Subcutaneous abdominal adipose tissue (tissue), 5 donors: ENCODE measurements around the gene EPHA1.

ENCODE experiments used
- H3K27ac ChIP-seq: one replicate; pipeline ENCODE4 v1.7.0; 2013; ENCODE audit warnings: low read depth, mild to moderate bottlenecking, inconsistent platforms, low read length, moderate library complexity
- H3K27me3 ChIP-seq, 5 donors: one replicate each; pipeline ENCODE4 v1.7.0; 2013; ENCODE audit warnings: low read length in 5 of 5, inconsistent platforms in 1 of 5; ENCODE audit not compliant: control insufficient read depth in 5 of 5, insufficient read depth in 4 of 5
- H3K36me3 ChIP-seq, 5 donors: one replicate each; pipeline ENCODE4 v1.7.0; 2013; ENCODE audit warnings: low read length in 5 of 5; ENCODE audit not compliant: control insufficient read depth in 5 of 5, insufficient read depth in 5 of 5
- H3K4me1 ChIP-seq, 5 donors: one replicate each; pipeline ENCODE4 v1.7.0; 2013; ENCODE audit warnings: low read length in 5 of 5, mild to moderate bottlenecking in 3 of 5, moderate library complexity in 1 of 5; ENCODE audit not compliant: control insufficient read depth in 5 of 5, insufficient read depth in 5 of 5
- H3K4me3 ChIP-seq, 5 donors: one replicate each; pipeline ENCODE4 v1.7.0; 2013; ENCODE audit warnings: low read length in 5 of 5, low read depth in 1 of 5
- H3K9ac ChIP-seq, 5 donors: one replicate each; pipeline ENCODE4 v1.7.0; 2013; ENCODE audit warnings: low read length in 5 of 5, mild to moderate bottlenecking in 4 of 5, moderate library complexity in 3 of 5
- H3K9me3 ChIP-seq, 5 donors: one replicate each; pipeline ENCODE4 v1.7.0; 2013; ENCODE audit warnings: low read length in 5 of 5; ENCODE audit not compliant: control insufficient read depth in 5 of 5
- donor health status: healthy.
- donor health status: healthy.
- donor health status: healthy.
- donor health status: healthy.
- donor health status: healthy.

The EPHA1 gene

DNA sequence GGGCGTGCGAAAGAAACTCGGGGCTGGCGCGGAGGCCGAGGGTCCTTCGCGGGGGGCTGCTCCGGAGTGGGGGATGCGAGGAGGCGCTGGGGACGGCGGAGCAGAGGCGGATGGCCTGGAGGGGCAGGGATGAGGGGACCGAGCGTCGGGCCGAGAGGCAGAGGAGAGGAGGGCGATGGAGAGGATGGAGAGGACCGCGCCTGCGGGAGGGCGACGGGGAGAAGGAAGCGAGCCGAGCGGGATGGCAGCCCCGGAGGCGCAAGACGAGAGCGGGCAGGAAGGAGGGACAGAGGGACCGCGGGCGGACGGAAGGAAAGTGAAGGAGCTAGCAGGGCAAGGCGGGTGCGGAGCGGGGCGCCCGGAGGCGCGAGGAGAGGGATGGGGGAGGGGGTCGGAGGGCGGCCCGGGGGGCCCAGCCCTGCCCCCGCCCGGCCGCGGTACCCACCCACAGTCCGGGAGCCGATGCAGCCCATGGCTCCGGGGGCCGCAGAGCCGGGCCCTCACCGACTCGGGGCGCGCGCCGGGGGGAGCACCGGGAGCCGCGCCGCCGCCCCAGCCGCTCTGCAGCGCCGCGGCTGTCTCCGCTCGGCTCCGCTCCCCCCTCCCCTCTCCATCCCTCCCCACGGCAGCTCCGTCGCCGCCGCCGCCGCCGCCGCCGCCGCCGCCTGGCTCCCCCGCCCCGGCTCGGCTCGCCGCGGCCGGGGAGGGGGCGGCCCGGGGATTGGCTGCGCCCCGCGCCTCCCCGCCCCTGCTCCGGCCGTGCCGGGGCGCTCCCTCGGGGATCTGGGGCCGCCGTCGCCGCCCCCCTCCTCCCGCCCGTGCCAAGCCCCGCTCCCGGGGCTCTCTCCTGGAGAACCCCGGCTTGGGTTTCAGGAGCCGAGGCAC lies 46.3 kb downstream of the EPHA1 start, which contains the start of gene FAM131B:
FAM131B (minus strand) TSS at position 583 of the 885 bp plus-strand sequence; CDS start at position 473, 110 bp downstream.
- Histone ChIP-seq H3K27me3 (peaks cover 13 to 37% (median 19%) of the 10 kb centered on the region in 5 donors), H3K4me3 (peak within 1 kb of the TSS in 4 of 5 donors; percentile 59 to 71 (median 62)), H3K36me3 (no peaks in the 10 kb centered on the region), H3K27ac (no peak within 1 kb of the TSS), H3K9me3 (no peaks in the 10 kb centered on the region), H3K4me1 (peaks cover 0 to 12% (median 9%) of the 10 kb centered on the region in 5 donors), H3K9ac (peak within 1 kb of the TSS in 1 of 5 donors; percentile 27)

DNA sequence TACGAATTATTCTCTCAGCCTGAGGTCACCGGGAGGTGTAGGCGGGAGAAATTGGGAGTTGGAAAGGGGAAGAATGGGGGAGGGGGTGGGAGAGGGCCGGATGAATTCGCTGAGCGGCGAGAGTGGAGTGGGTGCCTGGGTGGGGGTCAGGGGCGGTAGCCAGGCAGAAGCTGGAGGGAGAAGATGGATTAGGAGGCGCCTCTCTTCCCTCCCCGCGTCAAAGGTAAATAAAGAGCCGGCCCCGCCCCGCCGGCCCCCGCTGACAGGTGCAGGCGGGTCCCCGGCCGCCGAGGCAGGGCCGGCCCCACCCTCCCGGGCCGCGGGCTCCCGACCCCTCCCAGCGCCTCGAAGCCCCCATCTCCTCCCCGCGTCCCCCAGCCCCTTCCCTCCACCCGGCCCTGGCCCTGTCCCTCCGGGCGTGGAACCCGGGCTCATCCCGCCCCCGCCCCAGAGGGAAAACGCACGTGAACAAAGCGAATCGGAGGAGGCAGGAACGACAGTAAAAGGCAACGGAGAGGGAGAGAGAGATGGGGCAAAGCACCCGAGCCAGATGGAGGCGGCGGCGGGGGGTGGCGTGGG lies 47.0 kb downstream of the EPHA1 start:
- H3K27me3 ChIP-seq: peaks cover 13 to 37% (median 19%) of the 10 kb centered on the region in 5 donors
- H3K27ac ChIP-seq: no peak overlapping the region

DNA sequence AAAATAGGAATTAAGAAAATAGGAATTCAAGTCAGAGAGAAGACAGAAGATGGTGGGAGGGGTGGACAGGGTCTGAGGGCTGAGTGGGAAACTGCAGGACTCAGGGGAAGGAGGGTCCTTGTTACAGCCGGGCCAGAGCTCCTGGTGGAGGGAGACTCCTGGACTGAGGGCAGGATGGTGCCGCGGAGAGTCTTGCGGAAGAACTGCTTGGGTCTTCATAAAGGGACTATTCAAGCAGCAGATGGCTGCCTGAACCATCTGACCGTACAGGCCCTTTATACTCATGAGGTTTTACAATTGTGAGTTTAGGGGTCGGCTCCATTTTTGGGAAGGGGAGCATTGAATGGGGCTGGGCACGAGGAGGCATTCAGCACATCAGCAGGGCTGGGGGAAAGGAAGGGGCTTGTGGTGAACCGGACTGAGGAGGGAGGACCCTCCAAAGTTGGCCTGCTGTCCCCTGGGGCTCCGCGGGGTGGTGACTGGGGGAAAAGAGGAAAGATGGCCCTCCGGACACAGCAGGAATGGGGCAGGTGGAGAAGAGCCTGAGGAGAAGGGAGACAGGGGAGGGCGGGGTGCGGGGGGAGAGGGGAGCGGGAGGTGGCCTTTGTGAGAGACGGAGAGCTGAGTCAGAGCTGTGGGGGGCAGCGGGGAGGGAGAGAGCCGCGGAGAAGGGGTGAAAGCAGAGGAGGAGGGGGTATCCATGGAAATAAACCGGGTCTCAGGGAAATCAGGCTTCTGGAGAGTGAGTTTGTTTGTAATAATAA lies 47.7 kb downstream of the EPHA1 start:
- Histone ChIP-seq H3K9ac (no peak overlapping the region), H3K4me3 (no peak overlapping the region), H3K36me3 (no peaks in the 10 kb centered on the region), H3K27me3 (peaks cover 13 to 40% (median 19%) of the 10 kb centered on the region in 5 donors), H3K9me3 (no peaks in the 10 kb centered on the region), H3K27ac (no peak overlapping the region), H3K4me1 (peaks cover 0 to 12% (median 9%) of the 10 kb centered on the region in 5 donors)

More for the DNA sequence above, 47.0 kb downstream of the EPHA1 start:
- Histone ChIP-seq H3K36me3 (no peaks in the 10 kb centered on the region), H3K9me3 (no peaks in the 10 kb centered on the region), H3K9ac (no peak overlapping the region), H3K4me3 (peak overlapping the region in 3 of 5 donors; percentile 61 to 71 (median 62)), H3K4me1 (peaks cover 0 to 12% (median 9%) of the 10 kb centered on the region in 5 donors)

DNA sequence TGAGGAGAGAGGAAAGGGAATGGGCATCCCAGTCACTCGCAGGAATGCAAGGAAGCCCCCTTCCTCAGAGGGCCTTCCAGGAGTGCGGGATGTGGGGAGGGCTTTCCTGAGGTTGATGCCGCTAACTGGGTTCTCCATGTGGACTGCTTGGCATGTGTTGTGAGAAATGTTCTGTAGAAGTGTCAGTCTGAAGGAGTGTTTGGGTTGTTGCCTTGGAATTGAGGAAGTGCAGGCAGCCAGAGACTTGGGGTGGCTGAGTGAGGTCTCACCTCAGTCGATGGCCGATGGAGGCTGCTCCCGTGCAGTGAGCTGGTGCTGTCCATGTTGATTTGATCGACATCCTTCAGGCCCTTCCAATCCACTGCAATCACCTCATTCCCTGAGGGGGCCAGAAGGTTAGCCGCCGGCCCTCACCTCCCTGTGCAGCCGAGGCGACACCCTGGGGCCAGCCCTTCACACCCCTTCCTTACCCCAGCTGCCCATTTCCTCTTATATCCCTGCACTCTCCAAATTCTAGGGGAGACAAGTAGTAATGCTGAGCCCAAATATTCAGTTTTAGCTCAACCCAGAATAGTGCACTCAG lies 48.8 kb downstream of the EPHA1 start:
- Histone ChIP-seq H3K4me3 (no peak overlapping the region), H3K4me1 (peaks cover 0 to 12% (median 9%) of the 10 kb centered on the region in 5 donors), H3K9ac (no peak overlapping the region), H3K27me3 (peaks cover 15 to 43% (median 22%) of the 10 kb centered on the region in 5 donors), H3K9me3 (no peaks in the 10 kb centered on the region), H3K27ac (no peak overlapping the region), H3K36me3 (no peaks in the 10 kb centered on the region)

DNA sequence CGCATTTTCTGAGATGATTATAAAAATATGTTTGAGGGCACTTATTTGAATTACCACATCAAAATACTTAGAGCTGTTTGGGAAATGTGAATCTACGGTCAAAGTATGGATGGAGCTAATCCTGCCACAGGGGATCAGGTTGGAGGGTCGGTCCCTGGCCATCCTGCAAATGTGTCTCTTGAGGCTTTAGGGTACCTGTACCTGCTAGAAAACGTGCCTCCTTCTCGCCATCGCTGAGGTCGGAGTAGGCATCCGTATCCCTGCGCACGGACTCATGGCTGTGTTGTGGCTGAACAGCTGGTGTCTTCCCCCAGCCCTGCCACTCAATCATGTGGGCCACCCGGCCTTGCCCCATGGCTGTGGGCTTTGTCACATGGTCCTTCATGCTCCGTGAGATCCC lies 50.0 kb downstream of the EPHA1 start:
- H3K4me1 ChIP-seq: peaks cover 0 to 12% (median 9%) of the 10 kb centered on the region in 5 donors
- H3K36me3 ChIP-seq: no peaks in the 10 kb centered on the region
- no peak overlapping the region for H3K4me3 ChIP-seq
- no peak overlapping the region for H3K27ac ChIP-seq
- no peak overlapping the region for H3K9ac ChIP-seq
- H3K9me3 ChIP-seq: no peaks in the 10 kb centered on the region
- peaks cover 15 to 50% (median 18%) of the 10 kb centered on the region in 5 donors for H3K27me3 ChIP-seq

DNA sequence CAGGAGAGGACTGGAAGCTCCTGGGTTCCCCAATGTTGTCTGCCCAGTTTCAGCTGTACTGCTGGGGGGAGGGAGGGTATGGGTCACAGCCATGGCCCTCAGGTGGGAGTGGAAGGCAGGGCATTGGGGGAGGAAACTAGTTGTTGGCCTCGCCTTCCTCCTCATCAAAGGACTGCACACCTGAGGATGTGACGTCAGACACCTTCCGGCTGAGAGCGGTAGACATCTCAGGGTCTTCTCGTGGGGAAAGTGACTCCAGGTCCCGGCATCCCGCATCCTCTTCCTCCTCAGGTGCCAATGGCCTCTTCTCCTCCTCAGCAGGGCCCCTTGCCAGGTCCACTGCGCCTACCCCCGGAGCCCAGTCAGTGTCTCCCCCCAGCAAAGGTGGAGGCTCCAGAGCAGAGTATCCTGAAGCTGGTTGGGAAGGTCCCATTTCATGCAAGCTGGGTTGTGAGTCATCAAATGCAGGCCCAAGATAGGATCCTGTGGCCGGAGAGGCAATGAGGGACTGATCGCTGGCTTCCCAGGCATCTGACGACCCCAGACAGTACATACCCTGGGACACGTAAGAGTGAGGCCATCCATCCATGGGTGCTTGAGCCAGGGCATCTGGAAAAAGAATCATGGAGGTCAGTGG lies 52.1 kb downstream of the EPHA1 start:
- Histone ChIP-seq H3K4me1 (no peaks in the 10 kb centered on the region), H3K9ac (no peak overlapping the region), H3K36me3 (no peaks in the 10 kb centered on the region), H3K4me3 (no peak overlapping the region), H3K27me3 (peaks cover 5 to 44% (median 9%) of the 10 kb centered on the region in 5 donors), H3K27ac (no peak overlapping the region), H3K9me3 (no peaks in the 10 kb centered on the region)

DNA sequence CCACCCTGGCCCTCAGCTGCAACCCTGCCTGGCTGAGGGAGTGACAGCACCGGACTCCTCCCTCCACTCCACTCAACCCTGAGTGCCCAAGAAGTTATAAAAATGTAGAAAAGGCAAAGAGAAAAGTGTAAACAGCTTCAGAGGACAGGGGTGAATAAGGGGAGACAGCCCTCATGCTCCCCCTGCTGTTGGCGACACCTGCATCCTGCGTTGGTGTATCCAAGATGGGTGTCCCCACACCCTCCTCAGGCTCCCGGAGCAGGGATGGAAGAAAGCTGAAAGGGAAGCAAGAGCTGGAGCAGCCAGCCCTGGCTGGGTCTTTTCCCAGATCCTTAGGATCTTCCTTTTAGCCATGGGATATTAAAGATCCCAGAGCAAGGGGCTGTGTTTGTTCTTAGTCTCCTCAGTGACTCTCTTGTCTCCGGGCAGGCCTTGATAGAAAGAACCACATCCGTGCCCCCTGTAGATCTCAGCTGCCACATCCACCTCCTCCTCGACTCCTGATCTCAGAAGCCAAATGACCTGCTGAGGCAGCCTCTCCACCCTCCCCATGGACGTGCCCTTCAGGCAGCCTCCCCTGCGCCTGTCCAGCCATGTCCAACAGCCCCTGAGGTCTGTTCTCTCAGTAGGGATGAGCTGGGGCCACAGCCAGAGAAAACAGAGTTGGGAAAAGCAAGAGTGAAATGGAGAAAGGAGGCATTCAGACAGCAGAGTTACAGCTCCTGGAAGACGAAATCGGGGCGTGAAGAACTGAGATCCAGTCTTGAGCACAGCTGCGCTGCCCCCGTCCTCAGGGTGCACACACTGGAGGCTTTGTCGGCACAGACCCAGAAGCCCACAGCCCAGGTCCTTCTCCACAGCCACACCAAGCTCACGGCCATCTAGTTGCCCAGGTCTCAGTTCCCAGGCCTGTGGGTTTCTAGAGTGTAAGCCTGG lies 52.9 kb downstream of the EPHA1 start:
- no peaks in the 10 kb centered on the region for H3K36me3 ChIP-seq

DNA sequence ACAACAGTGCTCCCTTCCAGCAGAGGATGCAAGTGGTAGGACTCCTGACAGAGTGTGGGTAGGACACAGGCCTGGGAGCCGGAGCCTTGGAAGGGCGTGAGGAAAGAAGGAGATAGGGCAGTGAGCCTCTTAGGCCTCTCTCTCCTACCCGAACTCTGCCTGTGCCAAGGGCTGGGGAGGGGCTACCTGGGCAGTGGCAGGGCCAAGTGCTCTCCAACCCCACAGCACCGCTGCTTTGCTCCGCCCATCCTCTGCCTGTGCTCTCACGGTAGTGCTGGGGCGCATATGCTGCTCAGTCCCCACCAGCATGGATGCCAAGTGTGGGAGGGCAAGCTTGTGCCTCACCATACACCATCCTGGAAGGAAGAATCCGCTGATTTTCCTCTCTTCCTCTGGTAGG lies 53.7 kb downstream of the EPHA1 start:
- Histone ChIP-seq H3K9me3 (no peaks in the 10 kb centered on the region), H3K36me3 (no peaks in the 10 kb centered on the region), H3K4me1 (no peaks in the 10 kb centered on the region), H3K27me3 (peaks cover 0 to 35% (median 3%) of the 10 kb centered on the region in 5 donors), H3K9ac (no peak overlapping the region), H3K4me3 (no peak overlapping the region), H3K27ac (no peak overlapping the region)

More for the DNA sequence above, 52.9 kb downstream of the EPHA1 start:
- no peak overlapping the region for H3K9ac ChIP-seq
- H3K9me3 ChIP-seq: no peaks in the 10 kb centered on the region
- no peaks in the 10 kb centered on the region for H3K4me1 ChIP-seq
- H3K27me3 ChIP-seq: peaks cover 2 to 41% (median 3%) of the 10 kb centered on the region in 5 donors
- H3K27ac ChIP-seq: no peak overlapping the region
- H3K4me3 ChIP-seq: no peak overlapping the region
